ENCODE results near the gene TRPM8. TPM values are rescaled to one million over a fixed set of nuclear protein-coding genes. Genes with fewer than 3 reads are reported as not detected.

The TRPM8 gene
- total and polyA plus RNA-seq, 2 experiments from 2014 or later, result 0.16 to 0.33 TPM

GRCh38 chr2:233988581-233988980 is 71.4 kb downstream of the TRPM8 start:
- DNase-seq (ENCODE audit: low spot score), result no peak
- Histone ChIP-seq H3K9me2 (replicated peaks; ENCODE audit: insufficient read depth) (no peaks in the 10 kb centered on the region), H3K79me2 (no peaks in the 10 kb centered on the region), H3K4me3 (no peak overlapping the region), H3K4me2 (no peak overlapping the region), H3K27ac (no peak overlapping the region), H3K27me3 (no peaks in the 10 kb centered on the region), H2AFZ (no peak overlapping the region), H3K9me3 (ENCODE audit: low read depth) (no peaks in the 10 kb centered on the region), H3K4me1 (ENCODE audit: insufficient read depth) (no peaks in the 10 kb centered on the region), H3K36me3 (replicated peaks; ENCODE audit: insufficient read depth, low read depth) (no peaks in the 10 kb centered on the region), H4K20me1 (ENCODE audit: insufficient read depth, poor library complexity, severe bottlenecking) (no peaks in the 10 kb centered on the region)
- 88% methylated on average over 2 of the region's 2 CpGs for WGBS (ENCODE audit: low lambda C conversion rate, missing lambda C conversion rate)
- TF ChIP-seq EZH2phosphoT487 (IDR thresholded peaks at IDR 0.05; ENCODE audit: low read depth, severe bottlenecking, unreplicated experiment), result no peak
- no peak for TF ChIP-seq CTCF (IDR thresholded peaks at IDR 0.05; ENCODE audit: poor library complexity)
- no peak for TF ChIP-seq EZH2 (IDR thresholded peaks at IDR 0.05; ENCODE audit: borderline replicate concordance)

GRCh38 chr2:233989221-233989858 is 72.2 kb downstream of the TRPM8 start:
- H3K27me3 ChIP-seq, result no peaks in the 10 kb centered on the region
- no peaks in the 10 kb centered on the region for H4K20me1 ChIP-seq (ENCODE audit: insufficient read depth, poor library complexity, severe bottlenecking)
- TF ChIP-seq EZH2 (IDR thresholded peaks at IDR 0.05; ENCODE audit: borderline replicate concordance) (no peak), EZH2phosphoT487 (IDR thresholded peaks at IDR 0.05; ENCODE audit: low read depth, severe bottlenecking, unreplicated experiment) (no peak), CTCF (IDR thresholded peaks at IDR 0.05; ENCODE audit: poor library complexity) (no peak)
- no peak overlapping the region for H2AFZ ChIP-seq
- no peak overlapping the region for H3K4me2 ChIP-seq
- H3K9me3 ChIP-seq (ENCODE audit: low read depth), result no peaks in the 10 kb centered on the region
- H3K36me3 ChIP-seq (replicated peaks; ENCODE audit: insufficient read depth, low read depth), result no peaks in the 10 kb centered on the region
- no peaks in the 10 kb centered on the region for H3K4me1 ChIP-seq (ENCODE audit: insufficient read depth)
- DNase-seq (ENCODE audit: low spot score), result no peak
- no peaks in the 10 kb centered on the region for H3K79me2 ChIP-seq
- WGBS (ENCODE audit: low lambda C conversion rate, missing lambda C conversion rate), result 78% methylated on average over 13 of the region's 13 CpGs
- no peak overlapping the region for H3K27ac ChIP-seq
- no peaks in the 10 kb centered on the region for H3K9me2 ChIP-seq (replicated peaks; ENCODE audit: insufficient read depth)
- H3K4me3 ChIP-seq, result no peak overlapping the region

GRCh38 chr2:233990261-233990798 is 73.2 kb downstream of the TRPM8 start:
- no peak for DNase-seq (ENCODE audit: low spot score)
- no peaks in the 10 kb centered on the region for H3K79me2 ChIP-seq
- no peaks in the 10 kb centered on the region for H3K9me2 ChIP-seq (replicated peaks; ENCODE audit: insufficient read depth)
- no peaks in the 10 kb centered on the region for H3K9me3 ChIP-seq (ENCODE audit: low read depth)
- no peaks in the 10 kb centered on the region for H3K4me1 ChIP-seq (ENCODE audit: insufficient read depth)
- no peaks in the 10 kb centered on the region for H4K20me1 ChIP-seq (ENCODE audit: insufficient read depth, poor library complexity, severe bottlenecking)
- TF ChIP-seq EZH2 (IDR thresholded peaks at IDR 0.05; ENCODE audit: borderline replicate concordance) (no peak), EZH2phosphoT487 (IDR thresholded peaks at IDR 0.05; ENCODE audit: low read depth, severe bottlenecking, unreplicated experiment) (no peak), CTCF (IDR thresholded peaks at IDR 0.05; ENCODE audit: poor library complexity) (no peak)
- no peak overlapping the region for H3K27ac ChIP-seq
- H2AFZ ChIP-seq, result no peak overlapping the region
- H3K4me3 ChIP-seq, result no peak overlapping the region
- H3K36me3 ChIP-seq (replicated peaks; ENCODE audit: insufficient read depth, low read depth), result no peaks in the 10 kb centered on the region
- H3K27me3 ChIP-seq, result no peaks in the 10 kb centered on the region
- WGBS (ENCODE audit: low lambda C conversion rate, missing lambda C conversion rate), result 75% methylated on average over 6 of the region's 6 CpGs
- H3K4me2 ChIP-seq, result no peak overlapping the region
